Stomach (tissue), 4 donors: ENCODE data around the gene RABGAP1.

Experiments used
- CTCF ChIP-seq, 7 experiments: fragments of 450-650 bp in 4 of 7; fragments of 200-600 bp in 3 of 7; sonication (generic) in 3 of 7; IDR thresholded peaks; one replicate each; pipeline ENCODE4 v1.5.1; 2016 to 2019; ENCODE audit warnings: antibody characterized with exemption in 7 of 7, control low read depth in 2 of 7, mild to moderate bottlenecking in 1 of 7
- EP300 ChIP-seq: sonication (generic); formaldehyde crosslinking; IDR thresholded peaks from one replicate; pipeline ENCODE4 v1.6.1; 2017; ENCODE audit warnings: antibody characterized with exemption
- POLR2A ChIP-seq, 4 donors: fragments of 450-650 bp; IDR thresholded peaks; one replicate each; pipeline ENCODE4 v1.6.1; 2016; ENCODE audit warnings: antibody characterized with exemption in 4 of 4, control low read depth in 2 of 4, mild to moderate bottlenecking in 1 of 4, moderate library complexity in 1 of 4

GRCh38 chr9:123049589-123050222 is 108.9 kb downstream of the RABGAP1 start:
- TF ChIP-seq POLR2A (IDR thresholded peaks at IDR 0.05) (no peak), CTCF (IDR thresholded peaks at IDR 0.05) (no peak), EP300 (no peak)
